Liver (tissue), 9 donors: ENCODE data around the gene CYFIP2. TPM values are rescaled to one million over a fixed set of nuclear protein-coding genes. Genes with fewer than 3 reads are reported as not detected.

Experiments used
- DNase-seq: peaks from one replicate; pipeline ENCODE4 v3.0.0-alpha.2; 2017; ENCODE audit warnings: low spot score
- H3K27ac ChIP-seq, 2 donors: one replicate each; pipeline ENCODE4 v1.7.0; 2013; ENCODE audit warnings: inconsistent platforms in 2 of 2, low read length in 2 of 2, control low read depth in 1 of 2, low read depth in 1 of 2, mild to moderate bottlenecking in 1 of 2
- H3K27me3 ChIP-seq, 4 donors: one replicate each; pipeline versions ENCODE4 v1.6.1 to v1.7.0; 2013; ENCODE audit warnings: low read length in 3 of 4, inconsistent platforms in 1 of 4, mild to moderate bottlenecking in 1 of 4, moderate library complexity in 1 of 4; ENCODE audit not compliant: control insufficient read depth in 4 of 4, insufficient read depth in 4 of 4
- H3K36me3 ChIP-seq, 4 donors: one replicate each; pipeline versions ENCODE4 v1.6.1 to v1.7.0; 2013; ENCODE audit warnings: low read length in 3 of 4, mild to moderate bottlenecking in 3 of 4, low read depth in 1 of 4, moderate library complexity in 1 of 4; ENCODE audit not compliant: control insufficient read depth in 4 of 4, insufficient read depth in 3 of 4
- H3K4me1 ChIP-seq, 4 donors: one replicate each; pipeline versions ENCODE4 v1.6.1 to v1.7.0; 2013; ENCODE audit warnings: low read length in 3 of 4, mild to moderate bottlenecking in 3 of 4, moderate library complexity in 1 of 4; ENCODE audit not compliant: control insufficient read depth in 4 of 4, insufficient read depth in 4 of 4
- H3K4me3 ChIP-seq, 3 donors: one replicate each; pipeline versions ENCODE4 v1.6.1 to v1.7.0; 2013; ENCODE audit warnings: low read length in 3 of 3, control low read depth in 1 of 3, low read depth in 1 of 3, mild to moderate bottlenecking in 1 of 3
- H3K9ac ChIP-seq, 2 donors: one replicate each; pipeline ENCODE4 v1.7.0; 2013; ENCODE audit warnings: low read length in 2 of 2, mild to moderate bottlenecking in 2 of 2, moderate library complexity in 2 of 2, control low read depth in 1 of 2, low read depth in 1 of 2
- H3K9me3 ChIP-seq, 4 donors: one replicate each; pipeline versions ENCODE4 v1.6.1 to v1.7.0; 2013; ENCODE audit warnings: low read length in 3 of 4; ENCODE audit not compliant: control insufficient read depth in 4 of 4
- ATF3 ChIP-seq: IDR thresholded peaks from 2 replicates; pipeline ENCODE4 v1.6.1; 2016; ENCODE audit warnings: antibody characterized with exemption
- CTCF ChIP-seq: fragments of 150-350 bp; IDR thresholded peaks from 2 replicates; pipeline ENCODE4 v1.5.1; 2017; ENCODE audit warnings: improper control_type of control experiment, low read depth, low read length; ENCODE audit not compliant: missing input control
- EGR1 ChIP-seq, 2 donors: IDR thresholded peaks; 2 replicates each; pipeline ENCODE4 v1.6.1; 2016 to 2018; ENCODE audit warnings: antibody characterized with exemption in 2 of 2, low read depth in 2 of 2
- FOXA1 ChIP-seq: IDR thresholded peaks from 2 replicates; pipeline ENCODE4 v1.6.1; 2016; ENCODE audit warnings: antibody characterized with exemption
- FOXA2 ChIP-seq: IDR thresholded peaks from 2 replicates; pipeline ENCODE4 v1.6.1; 2016; ENCODE audit warnings: antibody characterized with exemption
- HNF4A ChIP-seq, 2 donors: conservative IDR thresholded peaks; 2 replicates each; pipeline ENCODE4 v1.6.1; 2016; ENCODE audit warnings: antibody characterized with exemption in 2 of 2, mild to moderate bottlenecking in 2 of 2
- HNF4G ChIP-seq: IDR thresholded peaks from 2 replicates; pipeline ENCODE4 v1.6.1; 2016; ENCODE audit warnings: antibody characterized with exemption
- JUND ChIP-seq, 2 donors: IDR thresholded peaks; 2 replicates each; pipeline ENCODE4 v1.6.1; 2016; ENCODE audit warnings: antibody characterized with exemption in 2 of 2
- MAX ChIP-seq: IDR thresholded peaks from 2 replicates; pipeline ENCODE4 v1.6.1; 2016; ENCODE audit warnings: antibody characterized with exemption
- NR2F2 ChIP-seq: IDR thresholded peaks from 2 replicates; pipeline ENCODE4 v1.6.1; 2016; ENCODE audit warnings: antibody characterized with exemption
- RAD21 ChIP-seq, 2 donors: IDR thresholded peaks; 2 replicates each; pipeline ENCODE4 v1.6.1; 2016; ENCODE audit warnings: antibody characterized with exemption in 2 of 2, mild to moderate bottlenecking in 2 of 2
- REST ChIP-seq: IDR thresholded peaks from 2 replicates; pipeline ENCODE4 v1.6.1; 2016; ENCODE audit warnings: antibody characterized with exemption, mild to moderate bottlenecking
- RXRA ChIP-seq, 2 donors: IDR thresholded peaks; 2 replicates each; pipeline ENCODE4 v1.6.1; 2017 to 2018; ENCODE audit warnings: antibody characterized with exemption in 2 of 2, mild to moderate bottlenecking in 1 of 2
- SP1 ChIP-seq: IDR thresholded peaks from 2 replicates; pipeline ENCODE4 v1.6.1; 2018; ENCODE audit warnings: antibody characterized with exemption, mild to moderate bottlenecking
- TAF1 ChIP-seq: conservative IDR thresholded peaks from 2 replicates; pipeline ENCODE4 v1.6.1; 2016; ENCODE audit warnings: antibody characterized with exemption, mild to moderate bottlenecking
- YY1 ChIP-seq: IDR thresholded peaks from 2 replicates; pipeline ENCODE4 v1.6.1; 2016; ENCODE audit warnings: antibody characterized with exemption, mild to moderate bottlenecking
- ZBTB33 ChIP-seq: IDR thresholded peaks from 2 replicates; pipeline ENCODE4 v1.6.1; 2016; ENCODE audit warnings: antibody characterized with exemption
- WGBS: extraction: QIAGEN DNeasy Blood & Tissue Kit; methylation state at CpG from one replicate; pipeline ENCODE4 v1.1.7; 2013; 5-methylcytosine and 5-hydroxymethylcytosine counted together
- polyA plus RNA-seq, 2 donors: library from polyadenylated mRNA; stranded (reverse) in 1 of 2; unstranded in 1 of 2; fragments of 200-250 nt in 1 of 2; fragments of >200 nt in 1 of 2; fragmentation: Nextera tagmentation in 1 of 2; extraction: Ambion mirVana in 1 of 2; gene quantifications; one replicate each; pipeline versions ENCODE4 v1.2.1 to v1.2.3, GENCODE V29; 2013 to 2015
- total RNA-seq, 2 donors: library from RNA; depleted of rRNA; stranded (reverse); fragments of >200 nt; gene quantifications; one replicate each; pipeline ENCODE4 v1.2.3, GENCODE V29; 2014
- donor health status: healthy.
- donor health status: healthy.
- donor health status: healthy.
- donor health status: healthy.
- donor health status: healthy.

Gene CYFIP2
- total and polyA plus RNA-seq, 4 donors = 12.6 to 38.9 (median 28.2) TPM

- Histone ChIP-seq H3K36me3 (no peaks in the 10 kb centered on the region), H3K27ac (peak overlapping the region; percentile 25 to 70), H3K27me3 (no peaks in the 10 kb centered on the region), H3K9ac (no peak overlapping the region), H3K4me1 (peaks cover 2 to 7% (median 4%) of the 10 kb centered on the region in 4 donors), H3K4me3 (no peak overlapping the region), H3K9me3 (no peaks in the 10 kb centered on the region)
- WGBS = 80% methylated on average over 12 of the region's 12 CpGs
- DNase-seq = no peak
- TF ChIP-seq EGR1 (IDR thresholded peaks at IDR 0.05; ENCODE audit: low read depth in 2 of 2) (no peak), HNF4G (no peak), YY1 (no peak), RXRA (IDR thresholded peaks at IDR 0.05) (no peak), NR2F2 (no peak), ATF3 (no peak), FOXA1 (no peak), REST (no peak), CTCF (no peak), MAX (no peak), HNF4A (conservative IDR thresholded peaks at IDR 0.05) (no peak), ZBTB33 (no peak), TAF1 (no peak), FOXA2 (no peak), JUND (IDR thresholded peaks at IDR 0.05) (no peak), RAD21 (IDR thresholded peaks at IDR 0.05) (no peak), SP1 (no peak)
These were observed 5.9 kb downstream of the CYFIP2 start for GRCh38 chr5:157271740-157272271.
